ENCODE data around the gene MCC. TPM values are rescaled to one million over a fixed set of nuclear protein-coding genes. Genes with fewer than 3 reads are reported as not detected.
A peak's percentile ranks its signal among the peaks of the same experiment; 100 is the strongest.

Gene MCC
- total RNA-seq, 1 donor from 2014 or later = 47.9 TPM

DNA sequence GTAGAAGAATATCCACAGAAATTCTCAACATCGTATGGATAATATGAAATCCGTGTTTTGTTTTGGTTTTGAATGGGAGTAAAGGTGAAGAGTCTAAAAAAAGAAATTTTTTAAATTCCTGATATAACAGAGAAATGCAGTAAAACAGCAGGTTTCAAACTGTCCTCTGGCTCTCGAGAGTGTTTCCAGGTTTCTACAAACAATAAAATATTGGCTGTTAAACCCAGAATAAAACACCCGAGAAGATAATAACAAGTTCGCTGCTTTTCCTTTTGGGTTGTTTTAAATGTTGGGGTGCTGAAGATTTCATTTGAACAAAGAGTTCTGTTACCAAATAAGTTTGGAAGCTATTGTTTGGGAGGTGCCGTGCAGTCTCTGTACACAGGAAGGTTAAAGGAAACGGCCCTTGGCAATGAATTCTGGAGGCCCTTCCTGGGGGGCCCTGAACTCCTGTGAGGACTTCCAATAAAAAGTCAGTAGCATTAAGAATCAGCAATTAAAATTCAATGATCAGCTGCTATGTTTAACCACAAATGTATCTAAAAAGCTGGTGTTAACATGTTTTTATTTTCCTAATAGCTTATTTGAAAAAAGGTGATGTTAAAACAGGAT is 269.2 kb downstream of the MCC start:
- Histone ChIP-seq H3K36me3 (no peaks in the 10 kb centered on the region), H3K4me3 (no peak overlapping the region), H3K27ac (no peak overlapping the region), H3K27me3 (no peaks in the 10 kb centered on the region), H3K4me1 (peaks cover 37% of the 10 kb centered on the region), H3K9me3 (no peaks in the 10 kb centered on the region)
- TF ChIP-seq, protein P1, sequence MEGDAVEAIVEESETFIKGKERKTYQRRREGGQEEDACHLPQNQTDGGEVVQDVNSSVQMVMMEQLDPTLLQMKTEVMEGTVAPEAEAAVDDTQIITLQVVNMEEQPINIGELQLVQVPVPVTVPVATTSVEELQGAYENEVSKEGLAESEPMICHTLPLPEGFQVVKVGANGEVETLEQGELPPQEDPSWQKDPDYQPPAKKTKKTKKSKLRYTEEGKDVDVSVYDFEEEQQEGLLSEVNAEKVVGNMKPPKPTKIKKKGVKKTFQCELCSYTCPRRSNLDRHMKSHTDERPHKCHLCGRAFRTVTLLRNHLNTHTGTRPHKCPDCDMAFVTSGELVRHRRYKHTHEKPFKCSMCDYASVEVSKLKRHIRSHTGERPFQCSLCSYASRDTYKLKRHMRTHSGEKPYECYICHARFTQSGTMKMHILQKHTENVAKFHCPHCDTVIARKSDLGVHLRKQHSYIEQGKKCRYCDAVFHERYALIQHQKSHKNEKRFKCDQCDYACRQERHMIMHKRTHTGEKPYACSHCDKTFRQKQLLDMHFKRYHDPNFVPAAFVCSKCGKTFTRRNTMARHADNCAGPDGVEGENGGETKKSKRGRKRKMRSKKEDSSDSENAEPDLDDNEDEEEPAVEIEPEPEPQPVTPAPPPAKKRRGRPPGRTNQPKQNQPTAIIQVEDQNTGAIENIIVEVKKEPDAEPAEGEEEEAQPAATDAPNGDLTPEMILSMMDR (IDR thresholded peaks at IDR 0.05) = no peak
- intact Hi-C loops (cut with DNase I) = no loop called here
- no peak for DNase-seq (ENCODE audit: extremely low spot score in 2 of 2)

DNA sequence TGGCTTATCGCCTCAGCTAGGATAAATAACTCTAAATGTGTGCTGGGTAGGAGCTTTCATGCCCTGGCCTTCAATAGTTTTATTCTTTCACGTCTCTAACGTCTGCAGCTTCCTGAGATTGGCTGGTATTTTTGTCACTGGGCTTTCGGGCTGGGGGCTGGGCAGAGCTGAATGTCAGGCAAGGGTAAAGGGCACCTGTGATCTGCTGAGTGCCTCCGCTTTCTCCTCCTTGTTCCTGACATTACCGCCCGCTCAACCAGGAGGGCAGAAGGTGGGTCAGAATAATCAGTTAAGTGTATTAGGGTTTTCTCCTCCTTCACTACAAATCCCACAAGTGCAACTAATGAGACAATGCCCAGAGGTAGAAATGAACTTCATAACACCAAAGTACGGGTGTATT is 270.1 kb downstream of the MCC start:
- H3K36me3 ChIP-seq = no peaks in the 10 kb centered on the region
- no peak overlapping the region for H3K4me3 ChIP-seq
- intact Hi-C loops (cut with DNase I) = no loop called here
- TF ChIP-seq POLR2A (IDR thresholded peaks at IDR 0.05) = no peak
- TF ChIP-seq, protein P1 (IDR thresholded peaks at IDR 0.05) = no peak
- TF ChIP-seq POLR2AphosphoS5 (IDR thresholded peaks at IDR 0.05; ENCODE audit: insufficient read depth in 1 of 2, low read depth in 1 of 2) = no peak
- peaks cover 45% of the 10 kb centered on the region for H3K4me1 ChIP-seq
- no peaks in the 10 kb centered on the region for H3K9me3 ChIP-seq
- no peak overlapping the region for H3K27ac ChIP-seq
- H3K27me3 ChIP-seq = no peaks in the 10 kb centered on the region
- peak in 1 of 2 donors; percentile 52 for DNase-seq (ENCODE audit: extremely low spot score in 2 of 2)

DNA sequence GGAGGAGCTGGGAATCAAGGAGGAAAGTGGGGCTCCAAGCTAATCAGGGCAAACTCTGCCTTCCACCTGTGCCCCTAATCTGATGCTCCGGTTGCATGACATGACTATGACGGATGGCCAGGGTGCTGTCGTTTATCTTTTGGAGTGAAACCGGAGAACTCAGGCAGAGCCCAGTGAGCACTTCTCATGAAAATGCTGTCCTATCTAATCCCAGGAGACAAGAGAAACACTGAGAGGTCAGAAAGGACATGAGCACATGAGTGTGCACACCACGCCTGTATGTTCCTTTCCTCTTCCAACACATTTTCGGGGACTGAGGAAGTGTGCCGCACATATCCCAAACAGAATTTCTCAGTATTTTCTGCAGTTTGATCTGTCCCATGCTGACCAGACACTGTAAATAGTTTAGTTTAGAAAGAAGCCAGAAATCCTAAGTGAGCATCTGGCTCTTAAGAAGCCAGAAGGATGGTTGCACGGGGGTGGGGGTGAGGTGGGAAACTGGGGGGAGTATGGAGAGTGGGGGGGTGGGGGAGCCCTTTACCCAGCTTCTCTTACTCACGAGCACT is 270.6 kb downstream of the MCC start:
- Histone ChIP-seq H3K27ac (no peak overlapping the region), H3K36me3 (no peaks in the 10 kb centered on the region), H3K9me3 (no peaks in the 10 kb centered on the region), H3K27me3 (no peaks in the 10 kb centered on the region), H3K4me3 (no peak overlapping the region), H3K4me1 (peaks cover 50% of the 10 kb centered on the region)
- TF ChIP-seq POLR2AphosphoS5 (IDR thresholded peaks at IDR 0.05; ENCODE audit: insufficient read depth in 1 of 2, low read depth in 1 of 2) (no peak), POLR2A (IDR thresholded peaks at IDR 0.05) (no peak)
- TF ChIP-seq, protein P1 (IDR thresholded peaks at IDR 0.05) = no peak
- DNase-seq (ENCODE audit: extremely low spot score in 2 of 2) = peak in 1 of 2 donors; percentile 72
- intact Hi-C loops (cut with DNase I) = no loop called here

DNA sequence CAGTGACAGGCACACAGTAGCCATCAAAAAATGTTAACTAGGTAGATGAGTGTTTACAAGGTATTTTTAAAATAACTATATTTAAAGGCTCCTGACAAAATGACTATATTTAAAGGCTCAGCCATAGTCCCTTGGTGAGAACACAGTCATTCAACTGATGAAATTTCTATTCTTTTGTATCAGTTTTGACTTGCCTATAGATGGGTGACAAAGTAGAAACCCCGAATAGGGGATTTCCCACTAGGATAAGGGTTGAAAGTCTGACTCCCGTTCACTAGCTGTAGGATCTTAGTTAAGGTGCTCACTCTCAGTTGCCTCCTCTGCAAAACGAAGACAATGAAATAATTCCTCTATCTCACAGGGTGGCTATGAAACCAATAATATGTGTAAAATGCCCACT is 271.7 kb downstream of the MCC start:
- H3K4me3 ChIP-seq = no peak overlapping the region
- H3K36me3 ChIP-seq = no peaks in the 10 kb centered on the region
- no peak overlapping the region for H3K27ac ChIP-seq
- intact Hi-C loops (cut with DNase I) = no loop called here
- H3K4me1 ChIP-seq = peaks cover 60% of the 10 kb centered on the region
- H3K27me3 ChIP-seq = no peaks in the 10 kb centered on the region
- TF ChIP-seq POLR2AphosphoS5 (IDR thresholded peaks at IDR 0.05; ENCODE audit: insufficient read depth in 1 of 2, low read depth in 1 of 2) (no peak), POLR2A (IDR thresholded peaks at IDR 0.05) (no peak)
- TF ChIP-seq, protein P1 (IDR thresholded peaks at IDR 0.05) = no peak
- DNase-seq (ENCODE audit: extremely low spot score in 2 of 2) = no peak
- H3K9me3 ChIP-seq = no peaks in the 10 kb centered on the region

DNA sequence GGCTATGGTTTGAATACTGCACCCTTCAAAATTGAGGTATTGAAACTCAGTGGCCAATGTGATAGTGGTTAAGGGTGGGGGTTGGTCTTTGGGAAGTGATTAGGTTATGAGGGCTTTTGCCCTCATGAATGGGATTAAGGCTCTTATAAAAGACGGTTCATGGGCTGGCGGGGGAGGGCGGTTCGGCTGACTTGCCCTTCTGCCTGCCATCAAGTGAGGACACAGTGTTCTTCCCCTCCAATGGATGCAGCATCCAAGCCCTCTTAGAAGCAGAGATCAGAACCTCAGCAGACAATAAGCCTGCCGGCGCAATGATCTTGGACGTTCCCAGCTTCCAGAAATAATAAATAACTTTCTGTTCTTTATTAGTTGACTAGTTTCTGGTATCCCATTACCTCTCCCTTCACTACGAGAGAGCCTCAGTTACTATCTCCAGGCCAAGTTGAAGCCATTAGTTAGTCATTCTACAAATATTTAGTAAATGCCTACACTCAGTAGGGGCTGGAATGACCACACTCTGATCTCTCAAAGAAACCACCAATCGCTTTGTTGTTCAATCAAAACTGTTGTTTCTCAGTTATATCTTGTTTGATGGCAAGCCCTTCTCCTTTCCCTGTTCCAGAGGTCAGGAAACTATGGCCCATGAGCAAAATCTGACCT is 272.7 kb downstream of the MCC start:
- peak in 1 of 2 donors; percentile 56 for DNase-seq (ENCODE audit: extremely low spot score in 2 of 2)
- no peak overlapping the region for H3K27ac ChIP-seq
- TF ChIP-seq, protein P1 (IDR thresholded peaks at IDR 0.05) = no peak
- no peak for TF ChIP-seq POLR2A (IDR thresholded peaks at IDR 0.05)
- TF ChIP-seq POLR2AphosphoS5 (IDR thresholded peaks at IDR 0.05; ENCODE audit: insufficient read depth in 1 of 2, low read depth in 1 of 2) = no peak
- intact Hi-C loops (cut with DNase I) = no loop called here
- no peaks in the 10 kb centered on the region for H3K27me3 ChIP-seq
- no peak overlapping the region for H3K4me3 ChIP-seq
- H3K4me1 ChIP-seq = peaks cover 55% of the 10 kb centered on the region
- H3K36me3 ChIP-seq = no peaks in the 10 kb centered on the region
- no peaks in the 10 kb centered on the region for H3K9me3 ChIP-seq
